MV-4-11 (cell line): ENCODE measurements around the gene CDKAL1.
"Not testable (repeated sequence)": the region's sequence is repeated elsewhere in the genome, so short reads cannot be mapped to it uniquely, and the experiment has no call there.

Experiments
- DNase-seq: peaks from one replicate; lab custom pipeline; 2025; lab: John Stamatoyannopoulos, UW

The CDKAL1 gene

DNA sequence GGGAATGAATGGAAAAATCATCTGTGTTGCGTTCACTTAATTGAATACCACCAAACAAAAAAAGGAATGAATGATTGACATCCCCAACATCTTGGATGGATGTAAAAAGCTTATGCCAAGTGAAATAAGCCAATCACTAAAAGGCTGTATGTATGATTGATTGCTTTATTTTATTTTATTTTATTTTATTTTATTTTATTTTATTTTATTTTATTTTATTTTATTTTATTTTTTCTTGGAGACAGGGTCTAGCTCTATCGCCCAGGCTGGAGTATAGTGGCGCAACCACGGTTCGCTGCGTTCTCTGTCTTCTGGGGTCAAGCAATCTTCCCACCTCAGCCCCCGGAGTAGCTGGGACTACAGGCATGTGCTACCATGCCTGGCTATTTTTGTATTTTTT lies 263.3 kb downstream of the CDKAL1 start:
- DNase-seq, result no peak

DNA sequence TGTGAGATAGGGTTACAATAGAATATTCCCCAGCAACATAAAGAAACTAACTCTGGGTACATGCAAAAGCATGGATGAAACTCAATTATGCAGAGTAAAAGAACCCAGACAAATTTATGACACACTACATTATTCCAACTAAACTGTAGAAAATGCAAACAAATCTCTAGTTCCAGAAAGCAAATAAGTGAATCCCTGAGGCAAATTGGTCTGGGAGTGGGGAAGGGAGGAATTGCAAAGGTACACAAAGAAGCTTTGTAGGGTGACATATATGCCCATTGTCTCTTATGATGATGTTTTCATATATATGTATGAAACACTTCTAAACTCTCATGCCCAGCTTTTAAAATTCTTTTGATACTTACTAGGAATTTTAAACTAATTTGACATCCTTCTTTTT lies 266.0 kb downstream of the CDKAL1 start:
- DNase-seq, result no peak

DNA sequence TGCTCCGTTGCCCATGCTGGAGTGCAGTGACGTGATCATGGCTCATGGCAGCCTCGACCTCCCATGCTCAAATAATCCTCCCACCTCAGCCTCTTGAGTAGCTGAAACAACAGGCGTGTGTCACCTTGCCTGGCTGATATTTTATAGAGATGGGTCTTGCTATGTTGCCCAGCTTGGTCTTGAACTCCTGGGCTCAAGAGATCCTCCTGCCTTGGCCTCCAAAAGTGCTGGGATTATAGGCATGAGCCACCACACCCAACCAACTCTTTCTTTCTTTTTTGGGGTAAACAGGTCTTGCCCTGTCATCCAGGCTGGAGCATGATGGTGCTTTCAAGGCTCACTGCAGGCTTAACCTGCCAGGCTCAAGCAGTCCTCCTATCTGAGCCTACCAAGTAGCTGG lies 266.4 kb downstream of the CDKAL1 start:
- no peak for DNase-seq

DNA sequence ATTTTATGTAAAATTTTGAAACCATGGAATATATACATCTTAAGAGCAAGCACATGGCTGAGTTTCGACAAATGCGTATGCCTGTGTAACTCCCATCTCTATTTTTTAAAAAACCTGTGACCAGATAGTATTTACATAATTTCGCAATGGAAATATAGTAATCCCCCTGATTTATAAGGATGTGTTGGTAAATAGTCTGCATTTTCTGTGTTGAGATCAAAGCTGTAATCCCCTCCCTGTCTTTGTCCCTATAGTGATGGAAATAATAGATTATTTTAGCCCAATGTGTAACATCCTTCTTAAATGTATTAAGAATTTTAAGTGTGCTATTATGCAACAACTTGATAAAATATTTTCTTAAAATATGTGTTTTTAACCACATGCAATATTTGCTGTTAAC lies 267.3 kb downstream of the CDKAL1 start:
- no peak for DNase-seq

DNA sequence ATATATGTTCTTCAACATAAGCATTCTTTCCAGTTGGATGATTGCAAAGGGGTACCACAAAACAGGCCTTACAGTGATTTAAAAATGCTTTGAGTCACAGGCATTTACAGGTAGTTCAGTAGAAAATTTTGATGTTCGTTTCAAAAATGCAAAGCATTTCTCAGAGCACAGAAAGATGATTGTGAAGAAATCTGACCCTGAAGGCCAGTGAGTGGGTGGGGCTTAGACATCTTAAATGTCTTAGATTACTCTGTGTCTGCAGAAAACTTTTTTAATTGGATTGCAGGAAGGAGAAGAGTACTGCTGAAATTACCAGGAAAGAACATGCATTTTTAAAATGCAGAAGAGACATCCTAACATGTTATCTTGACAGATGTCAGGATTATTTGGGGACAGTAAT lies 268.3 kb downstream of the CDKAL1 start:
- no peak for DNase-seq

DNA sequence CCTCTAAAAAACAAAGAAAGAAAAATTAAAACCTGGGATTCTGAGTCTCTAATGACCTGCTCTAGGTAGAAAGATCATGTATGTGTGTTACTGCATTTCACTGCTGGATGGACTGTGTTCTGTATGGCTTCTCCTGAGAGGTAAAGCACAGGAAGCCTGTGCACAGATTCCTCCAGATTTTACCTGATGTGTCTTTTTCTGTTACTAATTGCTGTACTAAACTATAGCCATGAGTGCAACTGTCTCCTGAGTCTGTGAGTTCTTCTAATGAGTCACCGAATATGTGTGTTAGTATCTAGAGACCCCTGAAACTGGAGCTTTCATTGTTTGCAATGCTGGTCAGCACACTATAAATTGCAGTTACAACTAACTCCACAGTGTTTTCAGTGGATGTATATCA lies 270.8 kb downstream of the CDKAL1 start:
- no peak for DNase-seq

DNA sequence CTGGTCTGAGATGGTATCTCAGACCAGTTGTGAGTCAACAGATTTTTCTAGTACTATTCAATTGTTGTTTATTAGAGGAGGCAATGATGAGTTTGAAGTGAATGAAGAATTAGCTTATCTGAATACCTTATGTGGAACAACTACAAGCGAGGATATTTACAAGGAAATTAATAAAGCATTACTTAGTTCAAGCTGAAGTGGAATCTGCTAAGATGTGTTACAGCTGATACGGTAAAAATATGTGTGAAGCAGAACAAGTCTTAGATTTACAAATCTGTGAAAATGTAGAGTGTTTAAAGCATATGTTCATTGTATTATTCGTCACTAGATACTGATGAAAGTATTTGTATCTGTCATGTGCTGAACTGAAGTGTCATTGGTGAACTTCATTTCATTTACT lies 272.4 kb downstream of the CDKAL1 start:
- no peak for DNase-seq

DNA sequence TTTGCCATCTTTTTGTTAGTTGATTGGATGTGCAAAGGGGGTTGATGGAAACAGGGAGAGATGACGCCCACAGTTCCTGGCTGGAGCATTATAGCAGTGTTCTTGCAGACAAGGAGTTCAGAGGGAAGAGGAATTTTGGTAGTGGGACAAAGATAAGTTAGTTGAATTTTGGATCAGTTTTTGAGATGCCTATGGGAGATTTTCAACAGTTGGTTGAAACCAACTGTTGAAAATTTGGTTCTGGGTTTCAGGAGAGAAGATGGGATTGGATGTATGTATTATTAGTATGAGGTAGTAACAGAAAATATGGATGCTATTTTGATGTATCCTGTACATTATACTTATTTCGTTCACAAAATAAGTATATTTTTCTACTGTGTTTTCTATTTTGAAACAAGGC lies 274.2 kb downstream of the CDKAL1 start:
- no peak for DNase-seq

DNA sequence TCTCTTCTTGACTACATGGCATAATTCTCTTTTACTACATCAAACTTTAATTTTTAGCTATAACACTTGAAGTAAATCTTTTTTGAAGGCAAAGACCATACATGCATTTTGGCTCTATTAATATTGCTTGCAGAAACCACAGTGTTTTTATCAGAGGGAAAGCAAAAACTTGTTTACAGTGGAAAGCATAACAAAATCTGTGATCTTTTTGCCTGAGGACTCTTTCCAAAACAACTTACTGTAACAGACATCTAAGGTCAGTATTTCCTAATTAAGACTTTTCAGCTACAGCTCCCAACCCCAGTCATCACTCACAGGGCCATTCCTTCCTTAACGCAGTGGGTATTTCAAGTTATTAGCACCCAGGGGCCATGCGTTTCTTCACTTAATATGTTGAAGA lies 274.7 kb downstream of the CDKAL1 start:
- DNase-seq, result no peak

DNA sequence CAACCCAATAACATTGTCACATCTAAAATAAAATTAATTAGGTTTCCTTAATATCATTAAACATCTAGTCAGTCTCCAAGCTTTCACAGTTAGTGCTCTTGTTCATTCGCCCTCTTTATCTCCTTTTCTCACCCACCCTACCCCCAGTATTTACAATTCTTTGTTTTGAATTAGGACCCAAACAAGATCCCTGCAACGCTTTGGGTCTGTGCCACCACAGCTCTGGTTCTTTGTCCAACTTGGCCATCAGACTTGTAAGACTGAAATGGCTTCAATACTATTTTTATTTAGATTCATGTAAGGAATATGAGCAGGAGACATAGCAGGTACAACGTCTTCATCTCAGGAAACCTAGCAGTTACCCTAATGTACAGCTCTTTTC lies 276.5 kb downstream of the CDKAL1 start:
- no peak for DNase-seq

DNA sequence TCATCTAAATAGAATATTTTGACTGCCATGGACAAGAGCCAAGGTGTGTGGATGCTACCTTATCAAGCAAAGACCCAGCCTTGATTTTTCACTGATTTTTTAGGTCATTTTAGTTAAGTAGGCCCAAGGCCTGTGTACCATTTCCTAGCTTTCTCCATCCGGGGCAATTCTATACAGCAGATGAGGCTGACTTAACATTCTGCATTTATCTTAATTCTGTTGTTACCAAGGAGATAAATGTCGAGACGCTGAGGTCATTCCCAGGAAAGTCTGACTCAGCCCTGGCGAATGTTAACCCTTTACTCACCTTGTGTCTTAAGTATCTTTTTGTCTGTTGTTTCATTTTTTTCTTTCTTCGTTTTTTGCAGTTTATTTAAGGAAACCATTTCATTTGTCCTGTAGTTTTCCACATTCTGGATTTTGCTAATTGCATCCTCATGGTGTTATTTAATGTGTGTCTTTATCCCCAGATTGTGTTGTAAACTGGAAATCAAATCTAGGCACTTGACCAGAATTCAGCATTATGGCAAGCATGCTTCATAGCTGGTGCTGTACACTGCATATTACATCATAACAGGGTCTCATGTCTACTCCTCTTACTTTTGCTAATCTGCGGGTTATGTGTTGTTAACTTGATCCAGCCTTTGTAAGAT lies 277.0 kb downstream of the CDKAL1 start:
- DNase-seq, result no peak

DNA sequence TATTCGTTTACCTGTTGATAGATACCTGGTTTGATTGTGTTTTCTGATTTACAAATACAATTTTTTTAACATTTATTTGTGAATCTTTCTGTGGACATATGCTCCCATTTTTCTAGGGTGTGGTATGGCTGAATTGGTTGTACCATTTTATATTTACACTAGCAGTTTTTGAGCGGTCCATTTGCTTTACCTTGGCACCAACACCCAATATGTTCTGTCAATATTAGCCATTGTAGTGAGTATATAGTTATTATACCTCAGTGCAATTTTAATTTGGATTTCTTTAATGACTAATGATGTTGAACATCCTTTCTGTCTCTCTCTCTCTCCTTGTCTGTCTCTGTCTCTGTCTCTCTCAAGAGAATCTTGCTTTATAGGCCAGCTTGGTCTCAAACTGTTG lies 278.5 kb downstream of the CDKAL1 start:
- no peak for DNase-seq

DNA sequence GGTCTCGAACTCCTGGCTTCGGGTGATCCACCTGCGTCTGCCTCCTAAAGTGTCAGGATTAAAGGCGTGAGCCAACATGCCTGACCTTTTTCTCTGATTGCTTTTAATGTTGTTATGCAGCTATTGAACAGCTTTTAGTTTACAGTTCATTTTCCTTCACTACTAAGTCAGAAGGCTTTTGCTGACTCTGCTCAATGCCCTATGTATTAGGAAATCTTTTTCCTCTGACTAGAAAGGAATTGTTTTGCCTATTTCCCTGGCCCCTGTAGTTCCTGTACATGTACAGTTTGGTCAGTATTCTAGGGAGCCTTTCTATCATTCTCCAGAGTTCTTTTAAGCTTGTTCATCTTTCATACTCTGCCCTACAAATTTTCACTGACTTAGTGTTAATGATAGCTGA lies 280.2 kb downstream of the CDKAL1 start:
- no peak for DNase-seq

DNA sequence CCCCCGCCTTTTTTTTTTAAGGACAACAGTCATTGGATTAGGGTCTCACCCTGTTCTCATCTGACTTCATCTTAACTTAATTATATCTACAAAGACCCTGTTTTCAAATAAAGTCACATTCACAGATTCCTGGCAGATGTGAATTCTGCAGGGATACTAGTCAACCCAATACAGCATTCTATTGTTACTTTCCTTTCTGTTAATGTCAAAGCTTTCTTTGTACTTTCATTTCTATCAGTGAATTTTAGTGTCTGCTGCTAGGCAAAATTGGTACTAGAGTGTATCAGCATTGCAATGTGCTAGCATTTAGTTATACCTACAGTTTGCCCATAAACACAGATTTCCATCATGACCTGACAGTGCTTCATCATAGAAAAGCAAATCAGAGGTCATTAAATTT lies 281.9 kb downstream of the CDKAL1 start:
- DNase-seq, result no peak

DNA sequence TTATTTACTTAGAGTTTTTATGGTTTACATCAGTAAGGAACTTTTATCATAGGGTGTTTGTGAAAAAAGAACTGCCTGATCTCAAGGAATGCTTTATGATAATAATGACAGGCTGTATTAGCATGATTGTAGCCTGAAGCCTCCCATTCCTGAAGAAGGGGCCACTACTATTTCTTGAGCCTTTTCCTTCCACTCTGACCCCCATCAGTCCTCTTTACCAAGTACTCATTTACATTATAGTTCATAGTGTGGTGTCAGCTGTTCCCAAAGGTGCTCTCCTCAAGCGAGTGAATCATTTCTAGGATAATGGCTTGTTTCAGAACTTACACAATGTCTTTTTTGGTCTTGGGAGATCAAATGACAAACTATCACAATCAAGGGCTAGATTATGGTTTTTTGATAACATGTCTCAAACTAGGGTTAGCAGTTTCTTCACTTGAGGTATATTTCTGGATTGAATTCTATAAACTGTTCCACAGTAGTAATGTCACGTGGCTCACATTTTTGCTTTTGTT lies 283.6 kb downstream of the CDKAL1 start:
- no peak for DNase-seq

DNA sequence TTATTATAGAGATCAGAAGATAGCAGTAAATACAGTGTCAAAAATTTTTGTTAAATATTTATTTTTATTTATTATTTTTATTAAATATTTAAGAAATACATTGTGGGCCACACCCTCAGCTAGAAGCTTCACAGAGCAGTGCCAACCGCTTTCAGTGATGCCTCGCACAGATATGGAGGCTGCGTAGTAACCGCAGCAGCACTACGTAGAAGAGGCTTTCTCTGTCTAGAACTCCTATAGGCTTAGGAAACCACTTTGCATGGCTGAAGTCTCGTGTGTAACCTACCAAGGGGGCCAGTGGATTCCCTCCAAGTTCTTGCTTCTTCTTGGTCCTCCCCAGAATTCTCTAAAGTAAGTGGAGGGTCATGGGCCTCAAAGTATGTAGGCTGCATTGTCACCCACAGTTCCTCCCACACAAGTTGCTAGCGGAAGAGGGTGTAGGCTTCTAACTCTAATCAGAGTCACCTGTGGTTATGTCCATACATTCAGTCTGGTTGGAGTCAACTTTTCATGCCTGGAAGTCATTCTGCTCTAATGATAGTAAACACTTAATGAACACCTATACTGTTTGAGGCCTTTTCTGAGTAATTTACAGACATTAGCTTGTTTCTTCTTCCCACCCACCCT lies 285.6 kb downstream of the CDKAL1 start:
- DNase-seq, result no peak

DNA sequence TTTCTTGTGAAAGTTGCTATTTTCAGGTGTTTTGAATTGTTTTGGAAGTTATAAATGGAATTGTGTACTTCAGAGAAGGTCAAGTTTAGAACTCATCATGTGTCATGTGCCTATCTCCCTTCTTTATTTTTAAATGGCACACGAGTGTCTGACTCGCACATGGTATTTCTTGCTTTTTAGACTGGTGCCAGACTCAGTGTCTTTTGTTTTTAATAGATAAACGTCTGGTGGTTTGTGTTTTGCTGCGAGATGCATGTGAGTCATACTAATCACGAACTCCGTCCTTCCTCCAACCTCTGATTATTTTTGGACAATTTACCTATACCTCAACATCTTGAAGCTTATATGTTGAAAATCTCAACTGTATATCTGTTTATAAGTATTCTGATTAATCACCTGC lies 292.1 kb downstream of the CDKAL1 start:
- no peak for DNase-seq

DNA sequence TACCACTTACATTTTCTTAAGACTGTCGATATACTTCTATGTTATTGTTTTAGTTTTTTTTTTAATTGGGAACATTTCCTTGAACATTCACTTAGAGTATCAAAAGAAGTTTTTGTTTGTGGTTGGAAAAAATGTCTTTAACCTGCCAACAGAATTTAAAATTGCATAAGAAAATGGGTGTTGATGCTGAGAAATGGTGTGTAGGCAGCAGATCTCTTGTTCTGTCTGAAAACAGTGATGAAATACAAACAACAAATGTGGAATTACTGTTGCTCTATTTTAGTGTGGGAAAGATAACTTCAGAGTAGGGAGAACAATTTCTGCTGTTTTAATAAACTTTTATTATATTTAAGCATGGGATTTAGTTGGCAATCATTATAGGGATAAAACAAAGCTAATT lies 293.5 kb downstream of the CDKAL1 start:
- DNase-seq, result no peak

DNA sequence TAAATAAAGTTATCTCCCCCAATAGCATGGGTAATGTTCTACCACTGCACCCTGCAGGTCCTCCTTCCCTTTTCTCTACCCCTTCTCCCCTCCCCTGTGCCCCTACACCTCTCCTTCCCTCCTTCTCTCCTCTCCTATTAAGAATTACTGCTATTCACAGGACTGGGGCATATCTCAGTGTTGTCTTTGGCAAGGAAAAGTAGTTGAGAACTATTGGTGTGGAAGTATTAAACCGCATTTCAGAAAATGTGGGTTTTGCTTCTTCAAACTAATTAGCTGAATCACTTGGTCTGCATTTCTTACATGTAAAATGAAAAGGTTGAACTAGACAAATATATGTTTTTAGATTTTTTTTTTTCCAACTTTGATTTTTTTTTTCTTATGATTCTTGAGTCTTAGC lies 296.3 kb downstream of the CDKAL1 start:
- no peak for DNase-seq

DNA sequence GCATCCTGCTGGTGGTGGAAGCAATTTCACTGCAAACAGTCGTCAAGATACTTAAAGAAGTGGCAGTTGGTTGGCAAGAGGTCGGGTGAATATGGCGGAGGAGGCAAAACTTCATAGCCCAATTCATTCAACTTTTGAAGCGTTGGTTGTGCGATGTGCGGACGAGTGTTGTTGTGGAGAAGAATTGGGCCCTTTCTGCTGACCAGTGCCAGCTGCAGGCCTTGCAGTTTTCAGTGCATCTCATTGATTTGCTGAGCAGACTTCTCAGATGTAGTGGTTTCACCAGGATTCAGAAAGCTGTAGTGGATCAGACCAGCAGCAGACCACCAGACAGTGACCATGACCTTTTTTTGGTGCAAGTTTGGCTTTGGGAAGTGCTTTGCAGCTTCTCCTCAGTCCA lies 297.0 kb downstream of the CDKAL1 start:
- DNase-seq, result not testable (repeated sequence)

DNA sequence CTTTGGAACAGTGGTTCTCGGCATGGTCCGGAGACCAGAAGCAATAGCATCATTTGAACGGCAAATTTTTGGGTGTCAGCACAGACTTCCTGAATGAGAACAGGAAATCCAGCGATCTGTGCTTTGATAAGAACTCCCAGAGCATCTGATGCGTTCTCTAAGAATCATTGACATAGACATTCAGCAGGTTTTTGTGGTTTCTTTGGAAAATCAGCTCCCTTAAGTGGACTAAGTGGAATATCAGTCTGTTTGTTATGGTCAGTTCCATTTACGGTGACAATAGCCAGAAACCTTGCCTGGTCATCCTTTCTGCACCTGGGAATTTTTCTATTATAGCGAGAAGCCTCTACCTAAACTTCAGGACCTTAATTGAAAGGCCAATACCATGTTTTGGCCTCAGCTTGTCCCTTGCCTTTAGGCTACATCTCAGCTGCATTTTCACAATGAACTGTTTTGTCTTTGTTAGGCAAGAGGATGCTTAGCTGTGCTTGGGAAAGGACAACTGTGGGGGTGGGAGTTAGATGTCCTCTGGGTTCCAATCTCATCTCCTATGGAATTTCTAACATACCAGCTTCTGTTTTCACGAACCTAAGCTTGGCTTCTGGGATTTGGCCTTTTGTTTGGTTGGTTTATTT lies 299.7 kb downstream of the CDKAL1 start:
- no peak for DNase-seq

DNA sequence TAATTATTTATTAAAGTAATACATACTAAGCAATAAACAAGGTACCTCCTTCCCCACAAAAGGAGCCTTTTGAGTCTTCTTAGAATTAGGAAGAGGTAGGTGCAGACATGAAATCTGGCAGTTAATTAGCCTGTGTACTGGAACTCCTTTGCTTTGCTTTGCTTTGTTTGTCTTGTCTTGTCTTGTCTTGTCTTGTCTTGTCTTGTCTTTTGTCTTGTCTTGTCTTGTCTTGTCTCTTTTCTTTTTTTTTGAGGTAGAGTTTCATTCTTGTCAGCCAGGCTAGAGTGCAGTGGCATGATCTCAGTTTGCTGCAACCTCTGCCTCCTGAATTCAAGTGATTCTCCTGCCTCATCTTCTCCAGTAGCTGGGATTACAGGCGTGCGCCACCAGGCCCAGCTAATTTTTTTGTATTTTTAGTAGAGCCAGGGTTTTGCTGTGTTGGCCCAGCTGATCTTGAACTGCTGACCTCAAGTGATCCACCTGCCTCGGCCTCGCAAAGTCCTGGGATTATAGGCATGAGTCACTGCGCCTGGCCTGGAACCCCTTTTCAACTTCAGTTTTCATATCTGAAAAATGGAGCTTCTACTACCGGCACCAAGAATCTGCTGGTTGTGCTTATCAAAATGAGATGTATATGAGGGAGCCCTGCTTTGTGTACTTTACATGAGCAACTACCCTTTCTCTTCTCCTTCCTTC lies 301.2 kb downstream of the CDKAL1 start:
- DNase-seq, result no peak

DNA sequence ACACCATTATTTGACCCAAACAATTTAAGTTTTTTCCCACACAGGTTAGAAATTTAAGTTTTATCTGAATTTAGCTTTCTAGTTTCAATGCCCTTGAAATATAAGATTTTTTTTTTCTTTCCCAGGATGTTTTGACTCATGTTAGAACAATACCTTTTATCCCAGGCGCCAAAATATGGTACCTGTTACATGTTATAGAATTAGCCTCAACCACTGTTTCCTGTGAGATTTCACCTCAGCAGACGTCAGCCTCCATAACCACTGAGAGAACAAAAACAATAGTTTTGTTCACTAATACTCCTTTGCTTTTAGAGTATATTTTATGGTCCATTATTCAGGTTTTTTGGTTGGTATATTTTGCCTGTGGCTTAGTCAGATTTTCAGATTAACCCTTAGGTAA lies 302.9 kb downstream of the CDKAL1 start:
- no peak for DNase-seq
